DMS 273 treated with DMSO at 0.1 percent for 48 hours (cell line): ENCODE measurements around the gene SIGLECL1.

Experiments used
- DNase-seq: peaks from one replicate; lab custom pipeline; 2025; lab: John Stamatoyannopoulos, UW

SIGLECL1 gene

DNA sequence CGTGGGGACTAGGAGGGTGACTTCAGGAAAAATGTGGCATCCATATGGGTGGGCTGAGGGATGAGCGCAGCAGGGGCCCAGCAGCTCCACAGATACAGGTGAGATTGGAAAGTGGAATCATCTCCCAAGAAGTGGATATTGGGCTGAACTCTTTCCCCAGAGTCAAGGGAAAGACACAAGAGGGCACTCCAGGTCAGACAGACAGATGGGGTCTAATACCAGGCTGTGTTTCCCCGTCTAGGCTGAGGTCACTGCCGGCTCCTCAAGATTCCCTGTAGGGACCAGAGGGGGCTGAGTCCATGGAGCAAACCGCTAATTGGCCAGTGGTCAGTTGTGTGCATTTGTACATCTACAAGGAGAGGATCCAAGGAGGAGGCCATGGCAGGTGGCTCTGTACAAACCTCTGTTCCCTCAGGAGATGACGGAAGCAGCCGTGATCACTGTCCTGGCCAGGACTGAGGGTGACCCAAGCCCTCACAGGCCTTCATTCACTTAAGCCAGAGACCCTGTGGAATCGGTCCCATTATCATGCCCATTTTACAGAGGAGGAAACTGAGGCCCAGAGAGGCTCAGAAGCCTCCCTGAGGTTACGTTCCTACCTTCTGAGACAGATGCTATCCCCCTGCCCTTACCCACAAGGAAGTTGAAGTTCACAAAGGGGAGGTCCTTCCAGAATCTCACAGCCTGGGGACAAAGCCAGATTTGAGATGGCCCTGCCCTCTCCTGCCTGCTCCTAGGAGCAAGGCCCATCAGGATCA, 45.6 kb downstream of the SIGLECL1 start:
- DNase-seq = no peak

GRCh38 chr19:51297406-51297805, 46.5 kb downstream of the SIGLECL1 start:
- no peak for DNase-seq

DNA sequence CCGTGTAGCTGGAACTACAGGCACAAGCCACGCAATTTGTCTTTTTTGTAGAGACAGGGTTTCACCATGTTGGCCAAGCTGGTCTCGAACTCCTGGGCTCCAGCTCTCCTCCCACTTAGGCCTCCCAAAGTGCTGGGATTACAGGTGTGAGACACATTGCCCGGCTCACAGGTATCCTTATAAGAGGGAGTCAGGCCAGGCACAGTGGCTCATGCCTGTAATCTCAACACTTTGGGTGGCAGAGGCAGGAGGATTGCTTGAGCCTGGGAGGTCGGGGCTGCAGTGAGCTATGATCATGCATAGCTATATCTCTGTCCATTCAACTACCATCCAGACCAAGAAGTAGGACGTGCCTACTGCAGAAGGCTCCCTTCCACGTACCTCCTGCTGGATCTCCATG, 50.4 kb downstream of the SIGLECL1 start:
- no peak for DNase-seq

DNA sequence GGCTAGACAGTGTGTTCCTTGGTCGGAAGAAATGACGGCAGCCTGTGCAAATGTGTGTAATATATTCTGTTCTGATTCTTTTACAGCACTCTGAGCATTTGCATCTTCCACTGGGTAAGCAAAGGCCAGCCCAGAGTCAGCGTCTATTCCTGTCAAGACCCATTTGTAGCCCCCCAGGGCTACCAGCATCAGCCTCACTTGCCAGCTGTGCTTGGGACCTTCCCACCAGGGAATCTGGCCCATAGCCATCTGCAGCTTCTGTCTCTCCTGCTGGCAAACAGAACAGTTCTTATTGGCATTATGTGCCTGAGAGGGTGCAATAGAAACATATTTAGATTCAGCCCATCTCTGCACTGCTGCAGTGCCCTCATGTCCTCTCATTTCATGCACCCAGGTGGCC, 54.6 kb downstream of the SIGLECL1 start:
- DNase-seq = no peak

GRCh38 chr19:51311351-51312257, 60.7 kb downstream of the SIGLECL1 start, which contains the start of gene IGLON5:
Gene IGLON5 (plus strand): TSS chr19:51311644. CDS start chr19:51311848, 204 bp downstream.
- DNase-seq = no peak

DNA sequence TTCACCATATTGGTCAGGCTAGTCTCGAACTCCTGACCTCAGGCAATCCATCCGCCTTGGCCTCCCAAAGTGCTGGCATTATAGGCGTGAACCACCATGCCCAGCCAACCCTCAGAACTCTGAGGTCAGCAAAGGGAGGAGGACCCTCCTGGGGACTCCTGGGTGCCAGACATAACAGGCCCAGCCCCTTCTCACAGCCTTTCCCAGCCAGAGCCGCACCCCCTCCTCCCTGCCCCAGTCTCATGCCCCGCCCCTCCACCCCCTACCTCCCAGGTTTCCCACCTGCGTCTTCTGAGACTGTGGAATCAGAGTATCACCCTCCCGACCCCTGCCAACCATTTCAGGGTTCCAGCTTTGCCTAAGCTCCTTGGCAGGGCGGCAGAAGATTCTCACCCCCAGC, 65.8 kb downstream of the SIGLECL1 start:
- no peak for DNase-seq

GRCh38 chr19:51317376-51317775, 66.5 kb downstream of the SIGLECL1 start:
- no peak for DNase-seq

DNA sequence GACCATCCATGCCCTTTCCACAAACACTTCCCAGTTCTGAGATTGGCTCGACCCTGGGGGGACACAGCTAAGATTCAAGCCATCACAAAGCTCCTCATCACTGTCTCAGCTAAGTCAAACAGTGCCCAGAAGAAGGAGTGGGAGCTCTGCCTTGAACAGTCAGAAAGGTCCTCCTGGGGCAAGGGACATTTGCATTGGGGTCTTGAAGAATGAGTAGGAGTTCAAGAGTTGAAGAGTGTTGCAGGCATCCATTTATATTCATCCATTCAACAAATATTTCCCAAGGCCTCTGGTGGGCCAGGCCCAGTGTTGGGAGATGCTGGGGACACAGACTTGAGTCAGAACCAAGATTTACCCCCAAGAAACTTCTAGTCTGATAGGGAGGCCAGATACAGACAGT, 67.1 kb downstream of the SIGLECL1 start:
- no peak for DNase-seq
